ENCODE measurements around the gene SPDYE1.
"Not testable (repeated sequence)": the region's sequence is repeated elsewhere in the genome, so short reads cannot be mapped to it uniquely, and the experiment has no call there.

SPDYE1 gene

DNA sequence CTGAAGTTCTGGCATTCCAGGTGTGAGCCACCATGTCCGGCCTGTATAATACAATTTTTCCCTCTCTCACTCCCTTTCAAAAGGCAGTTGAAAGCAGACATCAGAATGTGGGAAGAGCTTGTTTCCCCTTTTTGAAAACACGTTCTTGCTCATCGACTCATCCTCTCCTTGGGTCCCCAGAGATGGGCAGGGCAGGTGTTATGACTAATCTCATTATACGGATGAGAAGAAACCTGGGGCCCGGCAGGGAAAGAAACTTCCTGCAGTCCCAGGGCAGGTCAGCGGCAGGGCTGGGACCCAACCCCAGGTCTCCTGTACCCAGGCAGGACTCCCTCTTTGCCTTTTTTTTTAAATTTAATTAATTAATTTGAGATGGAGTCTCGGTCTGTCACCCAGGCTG, 4.8 kb upstream of the SPDYE1 start:
- DNase-seq; H3K27me3 ChIP-seq (replicated peaks; ENCODE audit: control insufficient read depth, insufficient read depth, low read length, poor library complexity, severe bottlenecking); H3K4me1 ChIP-seq (ENCODE audit: control insufficient read depth, insufficient read depth, low read length, poor library complexity, severe bottlenecking); H3K27ac ChIP-seq (ENCODE audit: insufficient read depth, low read length, poor library complexity, severe bottlenecking); H3K9me3 ChIP-seq (ENCODE audit: control insufficient read depth, low read length); H3K4me3 ChIP-seq (ENCODE audit: insufficient read depth, low read depth, low read length, poor library complexity, severe bottlenecking); H3K36me3 ChIP-seq (ENCODE audit: control insufficient read depth, insufficient read depth, low read length): not testable (repeated sequence)

DNA sequence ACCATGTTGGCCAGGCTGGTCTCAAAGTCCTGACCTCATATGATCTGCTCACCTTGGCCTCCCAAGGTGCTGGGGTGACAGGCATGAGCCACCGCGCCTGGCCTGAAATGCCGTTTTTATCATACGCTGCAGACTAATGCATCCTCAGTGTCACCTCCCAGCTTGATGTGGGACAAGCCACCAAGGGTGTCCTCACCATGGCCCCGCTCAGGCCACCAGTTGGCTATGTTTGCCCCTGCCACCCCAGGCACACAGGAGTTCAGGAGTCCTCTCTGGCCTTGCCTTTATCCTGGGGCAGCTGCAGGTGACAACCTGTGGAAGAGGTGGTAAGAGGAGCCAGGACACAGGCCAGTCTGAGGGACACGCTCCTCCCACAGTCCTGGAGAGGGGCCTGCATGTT, 3.0 kb upstream of the SPDYE1 start:
- H3K4me1 ChIP-seq (ENCODE audit: control insufficient read depth, insufficient read depth, low read length, poor library complexity, severe bottlenecking); DNase-seq; H3K27me3 ChIP-seq (replicated peaks; ENCODE audit: control insufficient read depth, insufficient read depth, low read length, poor library complexity, severe bottlenecking); H3K4me3 ChIP-seq (ENCODE audit: insufficient read depth, low read depth, low read length, poor library complexity, severe bottlenecking); H3K9me3 ChIP-seq (ENCODE audit: control insufficient read depth, low read length); H3K36me3 ChIP-seq (ENCODE audit: control insufficient read depth, insufficient read depth, low read length); H3K27ac ChIP-seq (ENCODE audit: insufficient read depth, low read length, poor library complexity, severe bottlenecking): not testable (repeated sequence)

DNA sequence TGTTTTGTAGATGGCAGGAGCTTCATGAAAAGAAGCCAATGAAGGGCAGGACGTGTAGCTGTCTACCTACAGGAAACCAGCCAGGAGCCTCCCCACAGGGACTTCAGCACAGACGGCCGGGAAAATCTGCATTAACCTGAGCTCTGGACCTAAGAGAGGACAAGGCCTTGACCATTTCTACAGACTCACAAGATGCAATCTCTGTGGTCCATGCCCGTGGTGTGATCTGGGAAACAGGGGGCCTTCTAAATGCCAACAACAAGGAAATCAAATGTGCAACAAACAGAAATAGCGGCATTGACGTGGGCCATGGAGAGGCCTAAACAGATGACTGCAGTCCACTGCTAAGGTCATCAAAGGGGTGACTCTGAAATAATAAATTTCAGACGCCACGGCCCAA, 14.4 kb downstream of the SPDYE1 start:
- not testable (repeated sequence) for H3K4me1 ChIP-seq (ENCODE audit: control insufficient read depth, insufficient read depth, low read length, poor library complexity, severe bottlenecking); H3K9me3 ChIP-seq (ENCODE audit: control insufficient read depth, low read length); H3K36me3 ChIP-seq (ENCODE audit: control insufficient read depth, insufficient read depth, low read length); H3K27me3 ChIP-seq (replicated peaks; ENCODE audit: control insufficient read depth, insufficient read depth, low read length, poor library complexity, severe bottlenecking); H3K4me3 ChIP-seq (ENCODE audit: insufficient read depth, low read depth, low read length, poor library complexity, severe bottlenecking); DNase-seq; H3K27ac ChIP-seq (ENCODE audit: insufficient read depth, low read length, poor library complexity, severe bottlenecking)

DNA sequence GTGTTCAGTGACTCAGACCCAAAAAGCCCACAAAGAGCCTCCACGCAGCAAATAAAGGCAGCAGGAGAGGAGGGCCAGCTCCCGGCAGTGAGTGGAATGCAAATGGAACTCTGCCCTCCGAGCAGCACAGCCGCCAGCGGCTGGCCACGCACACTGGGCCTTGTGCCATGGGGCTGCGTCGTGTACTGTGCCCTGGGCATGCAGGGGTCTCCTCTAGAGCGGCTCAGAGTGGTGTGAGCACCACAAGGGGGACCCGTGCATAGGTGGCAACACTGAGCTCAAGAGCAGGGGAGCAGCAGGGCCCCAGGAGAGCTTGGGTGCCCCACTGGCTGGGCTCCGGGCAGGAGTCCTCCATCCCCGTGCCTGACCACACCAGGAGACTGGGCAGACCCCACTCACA, 17.4 kb downstream of the SPDYE1 start:
- not testable (repeated sequence) for H3K9me3 ChIP-seq (ENCODE audit: control insufficient read depth, low read length); H3K27ac ChIP-seq (ENCODE audit: insufficient read depth, low read length, poor library complexity, severe bottlenecking); H3K4me1 ChIP-seq (ENCODE audit: control insufficient read depth, insufficient read depth, low read length, poor library complexity, severe bottlenecking); H3K36me3 ChIP-seq (ENCODE audit: control insufficient read depth, insufficient read depth, low read length); H3K4me3 ChIP-seq (ENCODE audit: insufficient read depth, low read depth, low read length, poor library complexity, severe bottlenecking); DNase-seq; H3K27me3 ChIP-seq (replicated peaks; ENCODE audit: control insufficient read depth, insufficient read depth, low read length, poor library complexity, severe bottlenecking)

DNA sequence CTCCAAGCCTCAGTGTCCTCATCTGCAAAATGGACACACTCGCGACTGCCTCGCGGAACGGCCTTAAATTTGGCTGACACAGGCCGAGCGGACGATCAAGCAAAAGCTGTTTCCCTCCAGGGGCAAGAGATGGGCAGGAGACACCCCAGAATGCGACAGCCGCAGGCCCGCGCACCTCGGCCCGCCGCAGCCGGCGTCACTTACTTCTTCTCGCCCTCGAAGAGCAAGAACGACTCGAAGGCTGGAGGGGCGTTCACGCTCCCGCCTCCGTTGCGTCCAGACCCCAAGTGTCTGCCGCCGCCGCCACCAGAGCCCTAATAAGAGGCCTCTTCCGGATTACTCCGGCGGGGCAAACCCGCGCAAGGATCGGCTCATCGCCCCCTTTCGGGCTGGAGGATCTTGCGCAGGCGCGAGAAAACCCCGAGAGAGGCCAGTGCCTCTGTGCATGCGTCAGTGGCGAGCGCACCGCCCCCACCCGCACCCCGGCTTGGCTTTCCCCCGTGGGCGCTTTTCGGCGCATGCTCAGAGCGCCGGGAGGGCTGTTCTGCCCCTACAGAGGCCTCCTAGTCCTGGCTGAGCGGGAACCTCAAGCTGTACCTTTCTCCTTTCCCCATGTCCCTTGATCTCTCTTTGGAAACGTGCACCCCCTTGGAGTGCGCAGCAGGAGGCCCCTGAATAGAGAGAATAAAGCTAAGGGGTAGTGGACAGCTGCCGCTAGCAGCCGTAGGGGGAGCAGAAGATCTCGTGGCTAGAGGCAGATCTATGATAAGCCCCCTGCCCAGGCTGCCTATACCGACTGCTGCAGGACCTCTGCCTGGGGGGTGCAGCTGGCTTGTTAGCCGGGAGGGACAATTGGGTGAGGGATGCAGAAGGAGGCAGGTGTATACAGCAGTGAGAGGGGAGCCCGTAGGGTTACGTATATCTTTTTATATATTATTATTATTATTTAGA, 21.4 kb downstream of the SPDYE1 start:
- H3K27me3 ChIP-seq (replicated peaks; ENCODE audit: control insufficient read depth, insufficient read depth, low read length, poor library complexity, severe bottlenecking); H3K9me3 ChIP-seq (ENCODE audit: control insufficient read depth, low read length); H3K4me1 ChIP-seq (ENCODE audit: control insufficient read depth, insufficient read depth, low read length, poor library complexity, severe bottlenecking); H3K36me3 ChIP-seq (ENCODE audit: control insufficient read depth, insufficient read depth, low read length): not testable (repeated sequence)
- DNase-seq, result peak; percentile 98 to 99 (median 99)
- H3K27ac ChIP-seq (ENCODE audit: insufficient read depth, low read length, poor library complexity, severe bottlenecking), result peak overlapping the region; percentile 77
- H3K4me3 ChIP-seq (ENCODE audit: insufficient read depth, low read depth, low read length, poor library complexity, severe bottlenecking), result peak overlapping the region; percentile 76

DNA sequence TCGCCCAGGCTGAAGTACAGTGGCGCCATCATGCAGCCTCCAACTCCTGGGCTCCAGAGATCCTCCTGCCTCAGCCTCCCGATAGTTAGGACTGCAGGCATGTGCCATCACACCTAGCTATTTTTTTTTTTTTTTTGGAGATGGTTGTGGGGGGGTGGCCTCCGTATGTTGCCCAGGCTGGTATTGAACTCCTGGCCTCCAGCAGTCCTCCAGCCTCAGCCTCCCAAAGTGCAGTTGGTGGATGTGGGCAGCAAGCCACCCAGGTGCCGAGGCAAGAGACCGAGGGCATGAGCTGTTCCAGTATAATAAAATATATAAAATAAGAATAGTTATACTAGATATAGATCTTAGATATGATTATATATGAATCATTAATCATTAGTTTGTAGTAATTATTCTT, 22.1 kb downstream of the SPDYE1 start:
- not testable (repeated sequence) for DNase-seq; H3K4me3 ChIP-seq (ENCODE audit: insufficient read depth, low read depth, low read length, poor library complexity, severe bottlenecking)
- peak overlapping the region; percentile 60 for H3K27ac ChIP-seq (ENCODE audit: insufficient read depth, low read length, poor library complexity, severe bottlenecking)

DNA sequence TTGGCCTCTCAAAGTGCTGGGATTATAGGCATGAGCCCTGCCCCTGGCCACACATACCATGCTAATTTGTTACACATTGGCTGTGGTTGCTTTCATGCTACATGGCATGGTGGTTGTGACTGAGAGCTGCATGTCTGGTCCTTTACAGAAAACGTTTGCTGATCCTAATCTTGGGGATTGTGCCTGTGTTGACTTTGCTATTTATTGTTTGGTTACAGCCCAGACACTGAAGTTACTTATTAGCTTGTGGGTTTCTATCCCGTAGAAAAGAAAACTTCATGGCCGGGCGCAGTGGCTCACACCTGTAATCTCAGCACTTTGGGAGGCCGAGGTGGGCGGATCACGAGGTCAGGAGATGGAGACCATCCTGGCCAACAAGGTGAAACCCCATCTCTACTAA, 24.4 kb downstream of the SPDYE1 start:
- H3K4me1 ChIP-seq (ENCODE audit: control insufficient read depth, insufficient read depth, low read length, poor library complexity, severe bottlenecking); H3K4me3 ChIP-seq (ENCODE audit: insufficient read depth, low read depth, low read length, poor library complexity, severe bottlenecking); DNase-seq; H3K36me3 ChIP-seq (ENCODE audit: control insufficient read depth, insufficient read depth, low read length); H3K9me3 ChIP-seq (ENCODE audit: control insufficient read depth, low read length); H3K27me3 ChIP-seq (replicated peaks; ENCODE audit: control insufficient read depth, insufficient read depth, low read length, poor library complexity, severe bottlenecking); H3K27ac ChIP-seq (ENCODE audit: insufficient read depth, low read length, poor library complexity, severe bottlenecking): not testable (repeated sequence)

More for the DNA sequence above, 22.1 kb downstream of the SPDYE1 start:
- not testable (repeated sequence) for H3K36me3 ChIP-seq (ENCODE audit: control insufficient read depth, insufficient read depth, low read length); H3K4me1 ChIP-seq (ENCODE audit: control insufficient read depth, insufficient read depth, low read length, poor library complexity, severe bottlenecking); H3K27me3 ChIP-seq (replicated peaks; ENCODE audit: control insufficient read depth, insufficient read depth, low read length, poor library complexity, severe bottlenecking); H3K9me3 ChIP-seq (ENCODE audit: control insufficient read depth, low read length)

DNA sequence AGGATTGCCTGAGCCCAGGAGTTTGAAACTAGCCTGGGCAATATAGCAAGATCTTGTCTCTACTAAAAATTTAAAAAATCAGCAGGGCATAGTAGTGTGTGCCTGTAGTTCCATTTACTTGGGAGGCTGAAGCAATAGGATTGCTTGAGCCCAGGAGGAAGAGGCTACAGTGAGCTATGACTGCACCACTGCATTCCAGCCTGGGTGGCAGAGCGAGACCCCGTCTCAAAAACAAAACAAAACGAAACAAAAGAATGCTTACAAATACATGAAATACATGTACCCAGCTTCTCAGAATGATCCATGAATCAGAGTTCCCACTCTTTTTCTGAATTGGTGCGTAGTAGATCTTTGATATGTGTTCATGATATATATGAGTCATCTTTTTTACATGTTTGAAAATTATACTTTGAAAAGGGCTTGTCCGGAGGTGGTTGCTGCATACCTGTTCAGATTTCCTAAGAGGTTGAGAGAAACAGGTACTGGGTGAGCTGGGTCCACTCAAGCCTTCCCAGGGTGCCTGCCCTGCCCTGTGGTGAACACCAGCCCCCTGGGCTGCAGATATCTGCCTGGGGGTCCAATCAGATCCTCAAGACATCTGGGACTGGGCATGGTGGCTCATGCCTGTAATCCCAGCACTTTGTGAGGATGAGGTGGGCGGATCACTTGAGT, 25.2 kb downstream of the SPDYE1 start:
- not testable (repeated sequence) for H3K27me3 ChIP-seq (replicated peaks; ENCODE audit: control insufficient read depth, insufficient read depth, low read length, poor library complexity, severe bottlenecking); DNase-seq; H3K9me3 ChIP-seq (ENCODE audit: control insufficient read depth, low read length); H3K36me3 ChIP-seq (ENCODE audit: control insufficient read depth, insufficient read depth, low read length); H3K4me3 ChIP-seq (ENCODE audit: insufficient read depth, low read depth, low read length, poor library complexity, severe bottlenecking); H3K4me1 ChIP-seq (ENCODE audit: control insufficient read depth, insufficient read depth, low read length, poor library complexity, severe bottlenecking); H3K27ac ChIP-seq (ENCODE audit: insufficient read depth, low read length, poor library complexity, severe bottlenecking)

DNA sequence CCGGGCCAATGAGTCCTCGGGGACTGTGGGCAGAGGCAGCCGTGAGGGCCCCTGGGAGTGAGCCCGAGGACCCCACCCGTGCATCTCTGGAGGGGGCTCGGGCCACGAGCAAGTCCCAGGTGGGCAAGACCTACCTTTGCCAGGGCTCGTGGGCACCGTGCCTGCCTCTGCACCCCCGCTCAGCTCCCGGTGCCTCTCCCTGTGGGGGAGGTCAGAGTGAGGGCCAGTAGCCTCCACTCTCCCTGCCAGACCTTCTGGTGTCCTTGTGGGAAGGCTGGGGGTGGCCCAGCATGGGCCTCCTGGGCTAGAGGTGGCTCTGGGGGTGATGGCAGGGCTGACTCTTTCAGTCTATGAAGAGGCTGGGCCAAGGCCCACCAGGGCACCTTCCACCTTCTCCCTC, 31.7 kb downstream of the SPDYE1 start:
- H3K27ac ChIP-seq (ENCODE audit: insufficient read depth, low read length, poor library complexity, severe bottlenecking); H3K4me1 ChIP-seq (ENCODE audit: control insufficient read depth, insufficient read depth, low read length, poor library complexity, severe bottlenecking); H3K9me3 ChIP-seq (ENCODE audit: control insufficient read depth, low read length); H3K36me3 ChIP-seq (ENCODE audit: control insufficient read depth, insufficient read depth, low read length); H3K4me3 ChIP-seq (ENCODE audit: insufficient read depth, low read depth, low read length, poor library complexity, severe bottlenecking); H3K27me3 ChIP-seq (replicated peaks; ENCODE audit: control insufficient read depth, insufficient read depth, low read length, poor library complexity, severe bottlenecking); DNase-seq: not testable (repeated sequence)

DNA sequence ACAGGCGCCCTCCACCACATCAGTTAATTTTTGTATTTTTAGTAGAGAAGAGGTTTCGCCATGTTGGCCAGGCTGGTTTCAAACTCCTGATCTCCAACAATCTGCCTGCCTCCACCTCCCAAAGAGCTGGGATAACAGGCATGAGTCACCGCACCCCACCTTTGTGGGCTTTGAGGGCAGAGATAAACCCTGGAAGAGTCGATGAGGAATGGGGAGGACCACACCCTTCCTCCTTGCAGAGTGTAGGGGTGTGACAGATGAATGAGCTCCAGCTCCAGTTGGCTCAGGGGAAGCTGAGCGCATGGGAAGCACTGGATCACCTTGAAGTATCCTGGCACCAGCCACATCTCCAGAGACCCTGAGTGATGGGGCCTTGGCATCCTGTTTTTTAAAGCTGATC, 32.3 kb downstream of the SPDYE1 start:
- not testable (repeated sequence) for H3K36me3 ChIP-seq (ENCODE audit: control insufficient read depth, insufficient read depth, low read length); H3K27ac ChIP-seq (ENCODE audit: insufficient read depth, low read length, poor library complexity, severe bottlenecking); H3K4me3 ChIP-seq (ENCODE audit: insufficient read depth, low read depth, low read length, poor library complexity, severe bottlenecking); H3K9me3 ChIP-seq (ENCODE audit: control insufficient read depth, low read length); H3K27me3 ChIP-seq (replicated peaks; ENCODE audit: control insufficient read depth, insufficient read depth, low read length, poor library complexity, severe bottlenecking); H3K4me1 ChIP-seq (ENCODE audit: control insufficient read depth, insufficient read depth, low read length, poor library complexity, severe bottlenecking); DNase-seq

Data from effector memory CD4-positive, alpha-beta T cell (primary cell).